ENCODE data around the gene ACSL5.

DNA sequence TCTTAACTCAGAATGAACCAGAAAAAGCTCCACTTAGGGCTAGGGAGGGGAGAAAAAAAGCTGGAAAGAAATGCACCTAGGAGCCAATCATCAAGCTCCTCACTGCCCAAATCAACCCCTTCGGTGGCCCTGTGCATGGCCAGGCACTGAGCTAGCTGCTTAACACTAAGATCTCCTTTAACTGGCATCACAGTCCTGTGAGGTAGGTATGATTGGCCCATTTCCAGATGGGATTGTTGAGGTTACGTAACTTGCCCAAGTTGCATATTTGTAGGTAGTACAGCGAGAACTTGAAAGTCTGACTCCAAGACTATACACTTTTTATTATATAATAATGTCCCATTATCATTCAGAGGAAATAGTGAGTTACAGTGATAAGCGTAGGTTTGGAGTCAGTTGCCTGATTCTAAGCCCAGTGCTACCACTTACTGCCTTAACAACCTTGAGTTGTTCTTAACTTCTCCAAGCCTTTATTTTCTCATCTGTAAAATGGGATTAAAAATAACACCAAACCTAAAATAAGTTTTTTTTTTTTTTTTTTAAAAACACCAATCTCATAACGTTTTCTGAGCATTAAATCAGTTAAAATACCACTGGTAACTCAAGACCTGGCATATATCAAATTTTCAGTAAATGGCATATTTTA, 37.2 kb upstream of the ACSL5 start:
- TF ChIP-seq, protein P1, sequence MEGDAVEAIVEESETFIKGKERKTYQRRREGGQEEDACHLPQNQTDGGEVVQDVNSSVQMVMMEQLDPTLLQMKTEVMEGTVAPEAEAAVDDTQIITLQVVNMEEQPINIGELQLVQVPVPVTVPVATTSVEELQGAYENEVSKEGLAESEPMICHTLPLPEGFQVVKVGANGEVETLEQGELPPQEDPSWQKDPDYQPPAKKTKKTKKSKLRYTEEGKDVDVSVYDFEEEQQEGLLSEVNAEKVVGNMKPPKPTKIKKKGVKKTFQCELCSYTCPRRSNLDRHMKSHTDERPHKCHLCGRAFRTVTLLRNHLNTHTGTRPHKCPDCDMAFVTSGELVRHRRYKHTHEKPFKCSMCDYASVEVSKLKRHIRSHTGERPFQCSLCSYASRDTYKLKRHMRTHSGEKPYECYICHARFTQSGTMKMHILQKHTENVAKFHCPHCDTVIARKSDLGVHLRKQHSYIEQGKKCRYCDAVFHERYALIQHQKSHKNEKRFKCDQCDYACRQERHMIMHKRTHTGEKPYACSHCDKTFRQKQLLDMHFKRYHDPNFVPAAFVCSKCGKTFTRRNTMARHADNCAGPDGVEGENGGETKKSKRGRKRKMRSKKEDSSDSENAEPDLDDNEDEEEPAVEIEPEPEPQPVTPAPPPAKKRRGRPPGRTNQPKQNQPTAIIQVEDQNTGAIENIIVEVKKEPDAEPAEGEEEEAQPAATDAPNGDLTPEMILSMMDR (IDR thresholded peaks at IDR 0.05; ENCODE audit: low read length): no peak
- no peak for TF ChIP-seq EZH2 (IDR thresholded peaks at IDR 0.05; ENCODE audit: borderline replicate concordance, low read length)

All from OCI-LY1 (cell line).